Vagina (tissue), 2 donors: Measurements from ENCODE around the gene CRISPLD2. TPM values are rescaled to one million over a fixed set of nuclear protein-coding genes. Genes with fewer than 3 reads are reported as not detected.

ENCODE experiments used
- DNase-seq, 2 donors: peaks; one replicate each; pipeline ENCODE4 v3.0.0-alpha.2; 2017; ENCODE audit errors: extremely low spot score in 2 of 2
- H3K27ac ChIP-seq: fragments of 200-600 bp; sonication (generic); one replicate; pipeline ENCODE4 v1.5.1; 2019
- H3K27me3 ChIP-seq: fragments of 200-600 bp; sonication (generic); one replicate; pipeline ENCODE4 v1.5.1; 2019
- H3K36me3 ChIP-seq, 2 donors: fragments of 200-600 bp; sonication (generic); one replicate each; pipeline ENCODE4 v1.5.1; 2017 to 2019
- H3K4me1 ChIP-seq: fragments of 200-600 bp; sonication (generic); one replicate; pipeline ENCODE4 v1.5.1; 2019
- H3K4me3 ChIP-seq, 2 donors: fragments of 200-600 bp; sonication (generic); 1 replicate in 1 of 2; 2 replicates in 1 of 2; pipeline ENCODE4 v1.5.1; 2016 to 2019
- H3K9me3 ChIP-seq: fragments of 200-600 bp; sonication (generic); one replicate; pipeline ENCODE4 v1.5.1; 2019
- CTCF ChIP-seq, 3 experiments: fragments of 450-650 bp in 2 of 3; fragments of 200-600 bp in 1 of 3; sonication (generic) in 1 of 3; IDR thresholded peaks; one replicate each; pipeline ENCODE4 v1.5.1; 2017 to 2019; ENCODE audit warnings: antibody characterized with exemption in 3 of 3, mild to moderate bottlenecking in 2 of 3, moderate library complexity in 2 of 3
- POLR2A ChIP-seq, 2 donors: fragments of 450-650 bp; IDR thresholded peaks; one replicate each; pipeline ENCODE4 v1.6.1; 2017; ENCODE audit warnings: antibody characterized with exemption in 2 of 2, mild to moderate bottlenecking in 2 of 2, moderate library complexity in 2 of 2
- POLR2AphosphoS5 ChIP-seq, 2 donors: sonication (generic); formaldehyde crosslinking; IDR thresholded peaks; one replicate each; pipeline ENCODE4 v1.9.0; 2017; ENCODE audit warnings: antibody characterized with exemption in 2 of 2, mild to moderate bottlenecking in 2 of 2, low read depth in 1 of 2; ENCODE audit not compliant: insufficient read depth in 1 of 2
- intact Hi-C: fragments of 100-400 bp; cut with DNase I; formaldehyde crosslinking; loops from one replicate; pipeline ENCODE4 v1.15.1; 2023
- total RNA-seq: library from RNA; depleted of rRNA; stranded (reverse); fragments of >200 nt; gene quantifications from one replicate; pipeline ENCODE4 v1.2.3, GENCODE V29; 2016

The CRISPLD2 gene
- total RNA-seq, 1 donor from 2014 or later: 320 TPM

- TF ChIP-seq POLR2AphosphoS5 (IDR thresholded peaks at IDR 0.05; ENCODE audit: insufficient read depth in 1 of 2, low read depth in 1 of 2) (peak; percentile 12 to 49), CTCF (IDR thresholded peaks at IDR 0.05) (no peak), POLR2A (IDR thresholded peaks at IDR 0.05) (no peak)
- no peak overlapping the region for H3K4me3 ChIP-seq
- peaks cover 59% of the 10 kb centered on the region for H3K4me1 ChIP-seq
- no peaks in the 10 kb centered on the region for H3K36me3 ChIP-seq
- H3K9me3 ChIP-seq: no peaks in the 10 kb centered on the region
- intact Hi-C loops: no loop called here
- DNase-seq: no peak
- H3K27me3 ChIP-seq: no peaks in the 10 kb centered on the region
- peak overlapping the region; percentile 81 for H3K27ac ChIP-seq
These were observed 109.1 kb downstream of the CRISPLD2 start for GRCh38 chr16:84928679-84929420.

GRCh38 chr16:84929421-84930297 lies 109.9 kb downstream of the CRISPLD2 start:
- no peak for DNase-seq
- Histone ChIP-seq H3K4me3 (no peak overlapping the region), H3K36me3 (no peaks in the 10 kb centered on the region), H3K4me1 (peaks cover 58% of the 10 kb centered on the region), H3K27me3 (no peaks in the 10 kb centered on the region), H3K27ac (peak overlapping the region; percentile 81), H3K9me3 (no peaks in the 10 kb centered on the region)
- TF ChIP-seq CTCF (IDR thresholded peaks at IDR 0.05) (no peak), POLR2A (IDR thresholded peaks at IDR 0.05) (no peak), POLR2AphosphoS5 (IDR thresholded peaks at IDR 0.05; ENCODE audit: insufficient read depth in 1 of 2, low read depth in 1 of 2) (peak in 1 of 2 donors; percentile 35)
- intact Hi-C loops: no loop called here

- intact Hi-C loops: no loop called here
- H3K36me3 ChIP-seq: no peaks in the 10 kb centered on the region
- peak overlapping the region; percentile 81 for H3K27ac ChIP-seq
- no peak for TF ChIP-seq POLR2A (IDR thresholded peaks at IDR 0.05)
- TF ChIP-seq CTCF (IDR thresholded peaks at IDR 0.05): no peak
- TF ChIP-seq POLR2AphosphoS5 (IDR thresholded peaks at IDR 0.05; ENCODE audit: insufficient read depth in 1 of 2, low read depth in 1 of 2): no peak
- no peak for DNase-seq
- peaks cover 54% of the 10 kb centered on the region for H3K4me1 ChIP-seq
- H3K27me3 ChIP-seq: no peaks in the 10 kb centered on the region
- H3K9me3 ChIP-seq: no peaks in the 10 kb centered on the region
- no peak overlapping the region for H3K4me3 ChIP-seq
These were observed 110.7 kb downstream of the CRISPLD2 start for GRCh38 chr16:84930298-84931106.

GRCh38 chr16:84931107-84931494 lies 111.3 kb downstream of the CRISPLD2 start:
- intact Hi-C loops: no loop called here
- TF ChIP-seq CTCF (IDR thresholded peaks at IDR 0.05): no peak
- peaks cover 54% of the 10 kb centered on the region for H3K4me1 ChIP-seq
- no peak overlapping the region for H3K4me3 ChIP-seq
- H3K9me3 ChIP-seq: no peaks in the 10 kb centered on the region
- no peak for DNase-seq
- H3K27me3 ChIP-seq: no peaks in the 10 kb centered on the region
- no peaks in the 10 kb centered on the region for H3K36me3 ChIP-seq
- peak overlapping the region; percentile 81 for H3K27ac ChIP-seq
